Gastroesophageal sphincter (tissue), 3 donors: ENCODE results near the gene ATOSB.

Source experiments
- POLR2A ChIP-seq, 2 donors: fragments of 450-650 bp; IDR thresholded peaks; one replicate each; pipeline ENCODE4 v1.6.1; 2017; ENCODE audit warnings: antibody characterized with exemption in 2 of 2, mild to moderate bottlenecking in 2 of 2, moderate library complexity in 1 of 2
- TF ChIP-seq, protein P1 (sequence below), 4 experiments: fragments of 200-600 bp in 2 of 4; fragments of 450-650 bp in 2 of 4; sonication (generic) in 1 of 4; IDR thresholded peaks; one replicate each; pipeline ENCODE4 v1.5.1; 2017 to 2019; ENCODE audit warnings: antibody characterized with exemption in 4 of 4, mild to moderate bottlenecking in 2 of 4, moderate library complexity in 2 of 4

DNA sequence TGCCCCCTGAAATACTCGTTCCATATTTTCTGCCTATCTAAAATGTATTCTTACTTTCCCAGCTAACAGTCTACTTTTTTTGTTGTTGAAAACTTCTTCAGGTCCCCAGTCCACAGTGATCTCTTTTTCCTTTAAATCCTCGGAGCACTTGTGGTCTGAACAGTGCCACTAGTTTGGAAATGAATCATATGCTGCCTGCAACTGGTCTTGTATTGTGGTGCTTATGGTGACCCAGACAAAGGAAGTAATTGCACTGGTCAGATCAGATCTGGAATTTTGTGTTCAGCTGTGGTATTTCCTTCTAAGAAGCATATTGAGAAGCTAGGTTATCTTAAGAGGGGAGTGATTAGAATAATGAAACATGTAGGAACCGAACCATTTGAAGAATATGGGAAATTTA is 49.0 kb upstream of the ATOSB start:
- TF ChIP-seq, protein P1, sequence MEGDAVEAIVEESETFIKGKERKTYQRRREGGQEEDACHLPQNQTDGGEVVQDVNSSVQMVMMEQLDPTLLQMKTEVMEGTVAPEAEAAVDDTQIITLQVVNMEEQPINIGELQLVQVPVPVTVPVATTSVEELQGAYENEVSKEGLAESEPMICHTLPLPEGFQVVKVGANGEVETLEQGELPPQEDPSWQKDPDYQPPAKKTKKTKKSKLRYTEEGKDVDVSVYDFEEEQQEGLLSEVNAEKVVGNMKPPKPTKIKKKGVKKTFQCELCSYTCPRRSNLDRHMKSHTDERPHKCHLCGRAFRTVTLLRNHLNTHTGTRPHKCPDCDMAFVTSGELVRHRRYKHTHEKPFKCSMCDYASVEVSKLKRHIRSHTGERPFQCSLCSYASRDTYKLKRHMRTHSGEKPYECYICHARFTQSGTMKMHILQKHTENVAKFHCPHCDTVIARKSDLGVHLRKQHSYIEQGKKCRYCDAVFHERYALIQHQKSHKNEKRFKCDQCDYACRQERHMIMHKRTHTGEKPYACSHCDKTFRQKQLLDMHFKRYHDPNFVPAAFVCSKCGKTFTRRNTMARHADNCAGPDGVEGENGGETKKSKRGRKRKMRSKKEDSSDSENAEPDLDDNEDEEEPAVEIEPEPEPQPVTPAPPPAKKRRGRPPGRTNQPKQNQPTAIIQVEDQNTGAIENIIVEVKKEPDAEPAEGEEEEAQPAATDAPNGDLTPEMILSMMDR (IDR thresholded peaks at IDR 0.05) = no peak
- no peak for TF ChIP-seq POLR2A (IDR thresholded peaks at IDR 0.05)
